NCI-H1105 (cell line): Measurements from ENCODE around the gene ASB3.
A peak's percentile ranks its signal among the peaks of the same experiment; 100 is the strongest.
"Not testable (repeated sequence)": the region's sequence is repeated elsewhere in the genome, so short reads cannot be mapped to it uniquely, and the experiment has no call there.

ENCODE experiments used
- DNase-seq: peaks from one replicate; lab custom pipeline; 2025; lab: John Stamatoyannopoulos, UW

Gene ASB3, protein sequence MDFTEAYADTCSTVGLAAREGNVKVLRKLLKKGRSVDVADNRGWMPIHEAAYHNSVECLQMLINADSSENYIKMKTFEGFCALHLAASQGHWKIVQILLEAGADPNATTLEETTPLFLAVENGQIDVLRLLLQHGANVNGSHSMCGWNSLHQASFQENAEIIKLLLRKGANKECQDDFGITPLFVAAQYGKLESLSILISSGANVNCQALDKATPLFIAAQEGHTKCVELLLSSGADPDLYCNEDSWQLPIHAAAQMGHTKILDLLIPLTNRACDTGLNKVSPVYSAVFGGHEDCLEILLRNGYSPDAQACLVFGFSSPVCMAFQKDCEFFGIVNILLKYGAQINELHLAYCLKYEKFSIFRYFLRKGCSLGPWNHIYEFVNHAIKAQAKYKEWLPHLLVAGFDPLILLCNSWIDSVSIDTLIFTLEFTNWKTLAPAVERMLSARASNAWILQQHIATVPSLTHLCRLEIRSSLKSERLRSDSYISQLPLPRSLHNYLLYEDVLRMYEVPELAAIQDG

GRCh38 chr2:53786705-53787613 is at the start of gene ASB3, which contains the start of gene ERLEC1:
ASB3 (minus strand) TSS chr2:53786953; CDS start chr2:53765572, 21,381 bp downstream.
ERLEC1 (plus strand) TSS chr2:53787044; CDS start chr2:53787211, 167 bp downstream.
- peak; percentile 88 for DNase-seq

- not testable (repeated sequence) for DNase-seq
These were observed 43.2 kb upstream of the ASB3 start for GRCh38 chr2:53829980-53830290.

DNA sequence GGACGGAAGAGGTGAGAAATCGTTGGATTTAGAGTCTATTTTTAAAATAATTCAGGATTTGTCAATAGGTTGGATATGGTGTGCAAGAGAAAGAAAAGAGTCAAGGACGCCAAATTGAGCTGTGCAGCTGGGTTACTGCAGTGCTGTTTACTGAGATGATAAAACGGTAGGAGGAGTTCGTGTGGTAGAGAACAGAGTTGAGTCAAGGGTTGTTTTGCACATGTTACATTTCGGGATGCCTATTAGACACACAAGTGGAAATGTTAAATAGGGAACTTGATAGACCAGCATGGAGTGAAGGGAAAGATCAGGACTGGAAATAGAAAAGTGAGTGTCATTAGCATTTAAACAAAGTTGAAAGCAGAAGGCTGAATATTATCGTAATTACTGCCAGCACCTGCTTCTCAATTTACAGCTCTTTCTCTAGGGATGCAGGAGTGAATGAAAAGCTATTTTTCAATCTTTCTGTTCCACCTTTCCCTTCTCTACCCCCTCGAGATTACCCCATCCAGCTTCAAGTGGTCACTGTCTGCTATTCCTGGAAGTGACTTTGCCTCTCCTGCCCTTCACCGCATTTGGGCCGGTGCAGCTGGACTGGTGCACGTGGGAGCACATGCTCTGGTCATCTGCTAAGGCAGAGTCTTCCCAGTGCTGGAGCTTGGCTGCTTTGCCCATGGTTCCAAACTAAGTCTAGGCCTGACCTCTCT is 42.7 kb upstream of the ASB3 start:
- DNase-seq = peak; percentile 39

- DNase-seq = no peak
These were observed 41.6 kb upstream of the ASB3 start for GRCh38 chr2:53828331-53828730.

GRCh38 chr2:53827398-53828175 is 40.8 kb upstream of the ASB3 start:
- DNase-seq = no peak

GRCh38 chr2:53826587-53827397 is 40.0 kb upstream of the ASB3 start:
- no peak for DNase-seq

DNA sequence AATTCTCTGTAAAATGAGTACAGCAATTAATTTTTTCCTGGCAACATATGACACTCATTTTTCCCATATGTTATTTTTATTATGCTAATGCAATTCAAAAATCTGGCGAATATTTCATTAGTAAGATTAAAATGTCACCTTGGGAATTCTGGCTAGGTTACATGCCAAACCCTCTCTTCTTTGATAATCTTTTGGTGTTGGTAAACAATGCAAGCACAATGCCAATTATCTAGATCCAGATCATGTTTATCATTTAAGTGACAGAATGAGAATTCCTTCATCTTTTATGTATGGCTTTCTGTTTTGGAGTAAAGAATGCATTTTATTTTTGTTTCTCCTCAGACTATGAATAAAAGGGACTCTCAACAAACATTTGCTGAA is 39.3 kb upstream of the ASB3 start:
- no peak for DNase-seq

DNA sequence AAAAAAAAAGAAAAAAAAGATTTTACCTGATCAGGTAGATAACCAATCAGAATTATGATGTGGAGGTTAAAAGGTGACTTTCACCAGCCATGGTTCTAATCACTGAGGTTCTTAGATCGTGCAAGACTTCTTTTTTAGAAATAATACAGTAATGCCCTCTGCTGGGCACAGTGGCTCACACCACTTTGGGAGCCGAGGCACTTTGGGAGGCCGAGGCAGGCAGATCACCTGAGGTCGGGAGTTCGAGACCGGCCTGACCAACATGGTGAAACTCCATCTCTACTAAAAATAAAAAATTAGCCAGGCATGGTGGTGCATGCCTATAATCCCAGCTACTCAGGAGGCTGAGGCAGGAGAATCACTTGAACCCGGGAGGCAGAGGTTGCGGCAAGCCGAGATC is 36.9 kb upstream of the ASB3 start:
- DNase-seq = not testable (repeated sequence)

GRCh38 chr2:53821810-53822209 is 35.1 kb upstream of the ASB3 start:
- DNase-seq = no peak

- no peak for DNase-seq
These were observed 34.0 kb upstream of the ASB3 start for GRCh38 chr2:53820711-53821110.

GRCh38 chr2:53820048-53820447 is 33.3 kb upstream of the ASB3 start:
- DNase-seq = no peak

- DNase-seq = no peak
These were observed 32.9 kb upstream of the ASB3 start for GRCh38 chr2:53819634-53820033.

GRCh38 chr2:53818854-53819435 is 32.2 kb upstream of the ASB3 start:
- no peak for DNase-seq

GRCh38 chr2:53813151-53813550 is 26.4 kb upstream of the ASB3 start:
- no peak for DNase-seq

- DNase-seq = no peak
These were observed 24.8 kb upstream of the ASB3 start for GRCh38 chr2:53811601-53812000.

- DNase-seq = no peak
These were observed 15.9 kb upstream of the ASB3 start for GRCh38 chr2:53802617-53803151.

- DNase-seq = no peak
These were observed 14.8 kb upstream of the ASB3 start for GRCh38 chr2:53801547-53801946.

- no peak for DNase-seq
These were observed 7.1 kb upstream of the ASB3 start for GRCh38 chr2:53793821-53794220.

DNA sequence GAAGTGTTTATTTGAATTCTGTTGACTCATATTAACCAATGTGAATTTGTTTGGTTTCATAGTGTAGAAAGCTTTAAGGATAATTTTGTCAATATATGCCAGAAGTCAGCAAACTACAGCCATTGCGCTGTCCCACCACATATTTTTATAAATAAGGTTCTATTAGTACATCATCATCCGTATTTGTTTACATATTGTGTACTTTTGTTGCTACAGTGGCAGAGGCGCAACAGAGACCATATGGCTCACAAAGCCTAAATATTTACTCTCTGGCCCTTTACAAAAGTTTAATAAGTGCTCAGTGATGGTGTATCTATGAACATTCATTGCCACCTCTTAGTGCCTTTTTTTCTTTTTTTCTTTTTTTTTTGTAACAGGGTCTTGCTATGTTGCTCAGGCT is 6.5 kb upstream of the ASB3 start:
- no peak for DNase-seq
